Lung microvascular endothelial cell (primary cell): ENCODE results near the gene RAP1GDS1. TPM values are rescaled to one million over a fixed set of nuclear protein-coding genes. Genes with fewer than 3 reads are reported as not detected.

Experiments
- DNase-seq, 2 donors: peaks; one replicate each; pipeline versions ENCODE4 v3.0.0 to v3.0.0-alpha.2; 2010; ENCODE audit warnings: low read depth in 2 of 2
- total RNA-seq: library from RNA; depleted of rRNA; stranded (reverse); fragments of >200 nt; gene quantifications from 2 replicates; pipeline ENCODE4 v1.2.1, GENCODE V29; 2014

Gene RAP1GDS1
- 42.5 and 44.8 TPM in 2 replicates for total RNA-seq

GRCh38 chr4:98260579-98261404, at the start of gene RAP1GDS1:
TSS of gene RAP1GDS1 (plus strand) at chr4:98261384. CDS start at chr4:98261566, 182 bp downstream.
- peak; percentile 98 for DNase-seq

GRCh38 chr4:98222306-98222705, 38.9 kb upstream of the RAP1GDS1 start:
- DNase-seq: no peak

- no peak for DNase-seq
Observed at GRCh38 chr4:98226396-98226795, 34.8 kb upstream of the RAP1GDS1 start.

GRCh38 chr4:98230961-98231360, 30.2 kb upstream of the RAP1GDS1 start:
- DNase-seq: no peak

- DNase-seq: peak in 1 of 2 donors; percentile 0
Observed at GRCh38 chr4:98232202-98232601, 29.0 kb upstream of the RAP1GDS1 start.

- DNase-seq: no peak
Observed at GRCh38 chr4:98237204-98237603, 24.0 kb upstream of the RAP1GDS1 start.

GRCh38 chr4:98242063-98242462, 19.1 kb upstream of the RAP1GDS1 start:
- DNase-seq: no peak

GRCh38 chr4:98242538-98242937, 18.6 kb upstream of the RAP1GDS1 start:
- DNase-seq: no peak

GRCh38 chr4:98245226-98245625, 16.0 kb upstream of the RAP1GDS1 start:
- no peak for DNase-seq

GRCh38 chr4:98248934-98249333, 12.2 kb upstream of the RAP1GDS1 start:
- DNase-seq: no peak

- DNase-seq: no peak
Observed at GRCh38 chr4:98249831-98250230, 11.4 kb upstream of the RAP1GDS1 start.

GRCh38 chr4:98253499-98253898, 7.7 kb upstream of the RAP1GDS1 start:
- DNase-seq: no peak

GRCh38 chr4:98260047-98260578, 1.1 kb upstream of the RAP1GDS1 start:
- DNase-seq: peak in 1 of 2 donors; percentile 24

GRCh38 chr4:98261405-98262291, 464 bp downstream of the RAP1GDS1 start:
- DNase-seq: peak; percentile 58 to 73

GRCh38 chr4:98262431-98262830, 1.2 kb downstream of the RAP1GDS1 start:
- DNase-seq: peak in 1 of 2 donors; percentile 7

- DNase-seq: no peak
Observed at GRCh38 chr4:98267498-98267897, 6.3 kb downstream of the RAP1GDS1 start.

GRCh38 chr4:98275145-98275544, 14.0 kb downstream of the RAP1GDS1 start:
- DNase-seq: no peak

GRCh38 chr4:98283219-98284189, 22.3 kb downstream of the RAP1GDS1 start:
- no peak for DNase-seq

GRCh38 chr4:98284640-98285046, 23.5 kb downstream of the RAP1GDS1 start:
- DNase-seq: no peak

GRCh38 chr4:98285676-98286075, 24.5 kb downstream of the RAP1GDS1 start:
- DNase-seq: no peak

- DNase-seq: no peak
Observed at GRCh38 chr4:98287328-98287727, 26.1 kb downstream of the RAP1GDS1 start.
